NK-92 (cell line): ENCODE measurements around the gene OR7C1.
"Not testable (repeated sequence)": the region's sequence is repeated elsewhere in the genome, so short reads cannot be mapped to it uniquely, and the experiment has no call there.

Experiments used
- DNase-seq: peaks from one replicate; lab custom pipeline; 2025; ENCODE audit not compliant: unreplicated experiment; lab: John Stamatoyannopoulos, UW

Gene OR7C1

GRCh38 chr19:14785102-14785793, 49.7 kb downstream of the OR7C1 start:
- DNase-seq: not testable (repeated sequence)

GRCh38 chr19:14784730-14785101, 50.3 kb downstream of the OR7C1 start:
- not testable (repeated sequence) for DNase-seq

GRCh38 chr19:14783410-14783998, 51.5 kb downstream of the OR7C1 start:
- not testable (repeated sequence) for DNase-seq

GRCh38 chr19:14782626-14783409, 52.2 kb downstream of the OR7C1 start:
- DNase-seq: no peak

GRCh38 chr19:14781713-14782536, 53.1 kb downstream of the OR7C1 start:
- not testable (repeated sequence) for DNase-seq

GRCh38 chr19:14780622-14781225, 54.3 kb downstream of the OR7C1 start:
- DNase-seq: not testable (repeated sequence)

- no peak for DNase-seq
Measured at GRCh38 chr19:14779151-14779550, 55.8 kb downstream of the OR7C1 start.

GRCh38 chr19:14778110-14778845, 56.7 kb downstream of the OR7C1 start, which contains the start of gene ADGRE2:
TSS of gene ADGRE2 (minus strand) at chr19:14778560. CDS start at chr19:14776756, 1,804 bp downstream.
- not testable (repeated sequence) for DNase-seq

- not testable (repeated sequence) for DNase-seq
Measured at GRCh38 chr19:14777645-14778044, 57.3 kb downstream of the OR7C1 start.

- no peak for DNase-seq
Measured at GRCh38 chr19:14775869-14776586, 59.0 kb downstream of the OR7C1 start.

- not testable (repeated sequence) for DNase-seq
Measured at GRCh38 chr19:14775326-14775725, 59.7 kb downstream of the OR7C1 start.

GRCh38 chr19:14774373-14774772, 60.6 kb downstream of the OR7C1 start:
- DNase-seq: no peak

GRCh38 chr19:14773722-14774121, 61.3 kb downstream of the OR7C1 start:
- not testable (repeated sequence) for DNase-seq

- DNase-seq: no peak
Measured at GRCh38 chr19:14772995-14773394, 62.0 kb downstream of the OR7C1 start.

GRCh38 chr19:14772467-14772866, 62.5 kb downstream of the OR7C1 start:
- no peak for DNase-seq

GRCh38 chr19:14770944-14771839, 63.8 kb downstream of the OR7C1 start:
- no peak for DNase-seq

- DNase-seq: no peak
Measured at GRCh38 chr19:14770136-14770535, 64.8 kb downstream of the OR7C1 start.

GRCh38 chr19:14769201-14769600, 65.8 kb downstream of the OR7C1 start:
- DNase-seq: no peak
